ENCODE data around the gene PIK3C2G.

GRCh38 chr12:18690653-18691052 is 429.3 kb downstream of the PIK3C2G start:
- TF ChIP-seq CTCF (IDR thresholded peaks at IDR 0.05) (no peak), POLR2A (IDR thresholded peaks at IDR 0.05) (no peak), POLR2AphosphoS5 (IDR thresholded peaks at IDR 0.05; ENCODE audit: insufficient read depth in 1 of 2, low read depth in 1 of 2) (no peak)

Measured in vagina (tissue), 2 donors.